Measurements from ENCODE around the gene GALNT12.

- TF ChIP-seq, protein P1, sequence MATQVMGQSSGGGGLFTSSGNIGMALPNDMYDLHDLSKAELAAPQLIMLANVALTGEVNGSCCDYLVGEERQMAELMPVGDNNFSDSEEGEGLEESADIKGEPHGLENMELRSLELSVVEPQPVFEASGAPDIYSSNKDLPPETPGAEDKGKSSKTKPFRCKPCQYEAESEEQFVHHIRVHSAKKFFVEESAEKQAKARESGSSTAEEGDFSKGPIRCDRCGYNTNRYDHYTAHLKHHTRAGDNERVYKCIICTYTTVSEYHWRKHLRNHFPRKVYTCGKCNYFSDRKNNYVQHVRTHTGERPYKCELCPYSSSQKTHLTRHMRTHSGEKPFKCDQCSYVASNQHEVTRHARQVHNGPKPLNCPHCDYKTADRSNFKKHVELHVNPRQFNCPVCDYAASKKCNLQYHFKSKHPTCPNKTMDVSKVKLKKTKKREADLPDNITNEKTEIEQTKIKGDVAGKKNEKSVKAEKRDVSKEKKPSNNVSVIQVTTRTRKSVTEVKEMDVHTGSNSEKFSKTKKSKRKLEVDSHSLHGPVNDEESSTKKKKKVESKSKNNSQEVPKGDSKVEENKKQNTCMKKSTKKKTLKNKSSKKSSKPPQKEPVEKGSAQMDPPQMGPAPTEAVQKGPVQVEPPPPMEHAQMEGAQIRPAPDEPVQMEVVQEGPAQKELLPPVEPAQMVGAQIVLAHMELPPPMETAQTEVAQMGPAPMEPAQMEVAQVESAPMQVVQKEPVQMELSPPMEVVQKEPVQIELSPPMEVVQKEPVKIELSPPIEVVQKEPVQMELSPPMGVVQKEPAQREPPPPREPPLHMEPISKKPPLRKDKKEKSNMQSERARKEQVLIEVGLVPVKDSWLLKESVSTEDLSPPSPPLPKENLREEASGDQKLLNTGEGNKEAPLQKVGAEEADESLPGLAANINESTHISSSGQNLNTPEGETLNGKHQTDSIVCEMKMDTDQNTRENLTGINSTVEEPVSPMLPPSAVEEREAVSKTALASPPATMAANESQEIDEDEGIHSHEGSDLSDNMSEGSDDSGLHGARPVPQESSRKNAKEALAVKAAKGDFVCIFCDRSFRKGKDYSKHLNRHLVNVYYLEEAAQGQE (IDR thresholded peaks at IDR 0.05; ENCODE audit: low read depth): no peak
- no peak for TF ChIP-seq USF1 (IDR thresholded peaks at IDR 0.05)
Measured at GRCh38 chr9:98884849-98885248, 77.4 kb downstream of the GALNT12 start.
